Measurements from ENCODE around the gene NFASC.
A peak's percentile ranks its signal among the peaks of the same experiment; 100 is the strongest.

NFASC gene

GRCh38 chr1:204928671-204929486 lies 58.2 kb downstream of the NFASC start:
- no peak for DNase-seq (ENCODE audit: low read depth)

DNA sequence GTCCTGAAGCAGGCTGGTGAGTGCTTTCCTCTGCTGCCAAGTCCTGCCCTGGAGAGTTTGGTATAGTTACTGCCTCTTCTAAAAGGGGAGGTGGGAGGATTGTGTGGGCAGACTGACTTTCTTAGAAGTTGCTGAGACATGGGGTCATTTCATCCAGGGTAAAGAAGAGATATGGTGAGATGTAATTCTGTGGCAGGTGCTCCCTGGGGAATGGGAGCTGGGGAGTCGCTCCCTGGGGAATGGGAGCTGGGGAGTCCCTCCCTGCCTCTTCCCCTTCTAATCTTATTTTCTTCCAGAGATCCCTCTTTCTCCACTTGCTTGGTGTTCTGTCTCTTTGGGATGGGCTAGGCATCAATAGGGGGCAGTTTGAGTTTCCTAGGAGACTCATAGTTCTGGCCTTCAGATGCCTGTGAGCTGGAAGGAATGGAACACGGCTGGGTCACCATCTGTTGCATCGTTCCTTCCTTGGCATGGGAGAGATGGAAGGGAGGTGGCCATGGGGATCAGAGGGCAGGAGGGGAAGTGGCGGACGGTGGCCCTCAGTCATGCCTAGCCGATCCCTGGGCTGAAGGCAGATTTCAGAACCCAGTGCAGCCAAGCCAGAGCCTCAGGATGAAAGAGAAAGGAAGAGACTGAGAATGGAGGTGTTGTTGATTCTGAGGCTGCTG lies 59.0 kb downstream of the NFASC start:
- DNase-seq (ENCODE audit: low read depth): no peak

DNA sequence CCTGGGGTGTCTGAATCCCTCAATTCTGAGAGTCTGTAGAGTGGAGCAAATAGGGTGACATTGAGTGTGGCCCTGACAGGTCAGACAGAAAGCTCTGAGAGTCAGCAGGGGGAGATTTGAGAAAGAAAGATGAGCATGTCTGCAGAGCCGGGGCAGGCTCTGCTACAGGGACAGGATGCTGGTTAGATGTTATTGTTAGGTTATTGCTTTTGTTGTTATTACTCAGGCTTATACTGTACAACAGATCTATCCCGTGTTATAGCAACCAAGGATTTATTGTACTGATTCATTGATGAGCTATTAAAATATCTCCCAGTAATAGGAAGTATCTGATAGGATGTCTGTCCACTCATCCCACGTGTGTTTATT lies 59.5 kb downstream of the NFASC start:
- no peak for DNase-seq (ENCODE audit: low read depth)

GRCh38 chr1:204931313-204931712 lies 60.7 kb downstream of the NFASC start:
- no peak for DNase-seq (ENCODE audit: low read depth)

DNA sequence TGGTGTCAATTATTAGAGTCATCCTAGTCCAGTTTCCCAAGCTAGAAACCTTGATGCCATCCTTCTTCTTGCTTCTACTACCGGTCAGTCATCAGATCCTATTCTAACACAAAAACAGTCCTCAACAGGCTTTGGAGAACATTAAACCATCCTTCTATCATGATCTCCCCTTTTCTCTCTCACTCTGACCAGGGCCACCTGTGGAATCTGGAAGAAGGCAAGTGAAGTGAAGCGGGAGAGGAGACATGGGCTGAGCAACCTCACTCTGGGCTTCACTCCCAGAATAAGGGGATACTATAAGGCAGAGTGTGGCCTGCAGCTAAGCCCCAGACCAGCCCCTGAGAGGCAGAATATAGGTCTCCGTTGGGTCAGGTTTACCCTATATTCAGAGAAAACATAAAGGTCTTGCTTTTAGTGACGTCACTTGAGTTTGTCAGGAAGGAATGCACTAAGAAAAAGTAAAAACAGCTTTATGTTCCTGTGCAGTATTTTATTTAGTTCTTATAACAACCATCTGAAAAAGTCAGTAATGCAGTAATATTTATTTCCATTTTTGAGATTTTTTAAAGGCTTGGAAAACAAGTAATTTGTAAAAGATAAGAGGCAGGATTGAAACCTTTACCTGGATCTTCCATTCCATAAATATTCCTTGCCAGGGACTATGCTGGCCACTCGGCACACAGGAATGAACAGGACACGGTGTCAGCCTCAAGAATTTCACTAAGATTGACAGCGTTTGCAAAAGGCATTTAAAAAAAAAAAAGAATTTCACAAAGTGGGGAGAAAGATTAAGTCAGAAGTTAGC lies 61.3 kb downstream of the NFASC start:
- no peak for DNase-seq (ENCODE audit: low read depth)

DNA sequence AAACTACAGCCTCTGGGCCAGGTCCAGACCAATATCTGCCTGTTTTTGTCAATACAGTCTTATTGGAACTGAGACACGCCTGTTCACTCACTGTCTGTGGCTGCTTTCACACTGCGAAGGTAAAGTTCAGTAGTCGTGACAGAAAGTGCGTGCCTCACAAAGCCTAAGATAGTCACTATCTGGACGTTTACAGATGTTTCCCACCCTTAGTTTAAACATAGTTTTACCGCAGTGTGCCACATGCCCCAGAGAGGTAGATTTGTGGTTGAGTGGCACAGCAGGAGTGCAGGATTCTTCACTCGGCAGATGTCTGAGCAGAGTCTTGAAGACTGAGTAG lies 61.9 kb downstream of the NFASC start:
- DNase-seq (ENCODE audit: low read depth): no peak

DNA sequence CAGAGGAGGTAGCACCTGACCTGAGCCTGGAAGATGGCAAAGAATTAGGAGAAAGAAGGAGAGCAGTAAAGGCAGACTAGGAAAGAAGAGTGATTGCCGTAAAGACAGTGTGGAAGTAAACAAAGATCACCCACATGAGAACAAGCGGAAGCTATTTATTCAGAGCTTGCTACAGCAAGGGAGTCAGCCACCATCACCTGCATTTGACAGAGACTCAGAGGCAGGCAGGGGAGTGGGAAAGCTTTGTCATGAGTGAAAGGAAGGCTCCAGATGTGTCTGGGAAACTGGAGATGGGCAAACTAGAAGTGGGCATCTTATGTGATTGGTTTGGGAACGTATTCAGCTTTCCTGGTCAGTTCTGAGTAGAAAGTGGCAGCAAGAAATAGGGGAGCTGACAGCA lies 64.5 kb downstream of the NFASC start:
- DNase-seq (ENCODE audit: low read depth): no peak

DNA sequence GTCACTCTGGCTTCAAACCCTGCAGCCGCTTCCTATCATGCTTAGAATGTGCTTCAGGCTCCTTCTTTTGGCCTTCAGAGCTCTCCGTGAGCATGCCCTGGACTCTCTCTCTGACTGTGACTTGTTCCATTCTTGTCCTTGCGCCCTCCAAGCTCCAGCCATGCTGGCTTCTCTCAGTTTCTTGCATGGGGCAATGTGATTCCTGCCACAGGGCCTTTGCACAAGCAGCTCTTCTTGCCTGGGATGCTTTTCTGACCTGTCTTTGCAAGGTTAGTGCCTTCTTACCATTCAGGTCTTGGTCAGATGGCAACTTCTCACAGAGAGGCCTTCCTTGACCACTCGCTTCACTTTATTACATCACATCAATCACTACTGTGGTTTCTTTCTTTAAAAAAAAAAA lies 66.1 kb downstream of the NFASC start:
- no peak for DNase-seq (ENCODE audit: low read depth)

- DNase-seq (ENCODE audit: low read depth): no peak
These were observed 67.2 kb downstream of the NFASC start for GRCh38 chr1:204937901-204938300.

- DNase-seq (ENCODE audit: low read depth): peak; percentile 11
These were observed 69.9 kb downstream of the NFASC start for GRCh38 chr1:204940591-204940990.

GRCh38 chr1:204941421-204942338 lies 71.0 kb downstream of the NFASC start:
- peak; percentile 14 for DNase-seq (ENCODE audit: low read depth)

DNA sequence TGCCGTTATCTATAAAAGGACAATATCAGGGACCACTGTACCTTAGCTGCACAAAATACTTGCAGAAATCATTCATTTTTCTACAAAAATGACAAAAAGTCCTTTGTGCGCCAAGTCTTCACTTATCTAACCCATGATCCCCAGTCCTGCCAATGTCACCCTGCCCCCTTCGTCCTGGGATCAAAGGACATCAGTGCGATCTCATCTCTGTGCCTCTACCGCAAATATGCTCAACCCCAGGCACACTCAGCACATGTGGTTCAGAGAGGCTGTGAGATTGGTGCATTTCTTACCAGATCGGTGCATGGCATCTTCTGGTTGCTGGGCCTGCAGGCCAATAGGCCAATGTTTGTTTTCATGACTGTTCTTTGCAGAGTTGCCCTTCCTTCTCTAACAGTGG lies 72.8 kb downstream of the NFASC start:
- DNase-seq (ENCODE audit: low read depth): no peak

GRCh38 chr1:204944662-204945061 lies 74.0 kb downstream of the NFASC start:
- DNase-seq (ENCODE audit: low read depth): no peak

- DNase-seq (ENCODE audit: low read depth): no peak
These were observed 74.9 kb downstream of the NFASC start for GRCh38 chr1:204945565-204945977.

DNA sequence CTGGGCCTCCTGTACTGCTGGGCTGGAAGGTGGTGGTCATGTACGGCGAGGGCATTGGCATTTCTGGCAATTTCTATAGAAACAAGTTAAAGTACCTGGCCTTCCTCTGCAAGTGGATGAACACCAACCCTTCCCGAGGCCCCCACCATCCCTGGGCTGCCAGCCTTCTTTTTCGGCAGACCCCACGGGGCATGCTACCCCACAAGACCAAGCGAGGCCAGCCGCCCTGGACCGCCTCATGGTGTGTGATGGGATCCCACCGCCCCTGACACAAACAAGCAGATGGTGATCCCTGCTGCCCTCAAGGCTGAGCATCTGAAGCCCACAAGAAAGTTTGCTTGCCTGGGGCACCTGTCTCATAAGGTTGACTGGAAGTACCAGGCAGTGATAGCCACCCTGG lies 76.0 kb downstream of the NFASC start:
- DNase-seq (ENCODE audit: low read depth): no peak

- DNase-seq (ENCODE audit: low read depth): no peak
These were observed 76.7 kb downstream of the NFASC start for GRCh38 chr1:204947338-204947737.

DNA sequence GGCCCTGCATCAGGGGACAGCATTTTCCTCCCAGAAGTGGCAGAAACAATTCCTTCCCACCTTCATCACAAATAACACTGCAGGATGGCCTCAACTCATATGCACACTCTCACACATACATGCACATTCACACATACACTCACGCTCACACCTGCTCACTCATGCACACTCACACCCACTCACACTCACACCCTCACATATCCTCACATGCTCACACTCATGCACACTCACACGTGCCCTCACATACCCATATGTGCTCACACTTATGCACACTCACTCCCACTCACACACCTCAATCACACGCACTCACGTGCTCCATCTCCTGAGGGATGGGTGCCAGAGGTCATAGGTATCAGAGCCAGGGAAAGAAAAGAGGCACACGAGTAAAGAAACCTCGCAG lies 77.1 kb downstream of the NFASC start:
- no peak for DNase-seq (ENCODE audit: low read depth)

- DNase-seq (ENCODE audit: low read depth): no peak
These were observed 79.8 kb downstream of the NFASC start for GRCh38 chr1:204950353-204951001.

DNA sequence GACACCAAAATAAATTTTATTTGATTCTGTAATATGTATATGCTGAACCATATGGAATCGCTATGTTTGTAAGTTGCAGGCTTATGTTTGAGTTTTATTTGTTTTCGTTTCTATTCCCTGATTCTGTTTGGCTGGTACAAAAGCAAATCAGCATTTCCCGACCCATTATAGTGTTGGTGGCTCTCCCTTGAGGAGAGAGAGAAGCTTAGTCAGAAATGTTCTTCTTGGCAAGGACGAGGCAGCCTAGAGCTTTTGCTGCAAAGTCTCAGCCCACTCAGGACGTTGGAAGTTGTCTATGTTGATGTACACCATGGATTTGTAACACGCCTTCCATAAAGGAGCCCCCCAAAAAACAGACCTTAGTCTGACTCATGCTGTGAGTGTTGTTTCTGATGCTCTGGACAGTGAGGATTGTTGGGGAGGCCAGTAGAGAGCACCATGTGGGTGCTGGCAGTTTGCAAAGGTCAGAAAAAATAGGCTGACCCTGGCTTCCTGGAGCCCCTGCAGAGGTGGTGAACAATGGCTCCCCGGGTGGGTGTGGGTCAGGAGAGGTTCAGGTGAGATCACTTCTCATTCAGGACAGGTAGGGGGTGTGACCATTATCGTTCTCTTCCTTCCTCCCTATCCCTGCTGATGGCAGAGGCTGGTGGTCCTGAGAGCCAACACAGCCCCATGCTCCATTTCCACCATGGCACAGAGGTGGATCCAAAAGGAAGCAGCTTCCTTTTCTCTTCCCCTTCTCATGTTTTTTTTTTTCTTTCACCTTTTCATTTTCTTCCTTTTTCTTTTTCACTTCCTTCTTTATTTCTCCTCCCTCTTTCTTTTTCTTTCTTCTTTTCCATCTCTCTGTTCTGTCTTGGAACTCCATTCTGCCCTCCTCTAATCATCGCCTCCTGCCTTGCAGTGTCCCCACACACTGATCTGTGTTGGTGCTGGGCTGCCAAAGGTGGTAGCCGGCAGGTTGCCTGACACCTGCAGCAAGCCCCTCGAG lies 88.0 kb downstream of the NFASC start:
- no peak for DNase-seq (ENCODE audit: low read depth)

- no peak for DNase-seq (ENCODE audit: low read depth)
These were observed 88.7 kb downstream of the NFASC start for GRCh38 chr1:204959374-204959773.
